ENCODE measurements around the gene OR2AG2.

The OR2AG2 gene

GRCh38 chr11:6727971-6728760, 43.6 kb downstream of the OR2AG2 start:
- no peak for TF ChIP-seq POLR2A (IDR thresholded peaks at IDR 0.05; ENCODE audit: low read depth, low read length)
- FAIRE-seq (peak; percentile 33), DNase-seq (ENCODE audit: insufficient read length, low spot score) (no peak)

GRCh38 chr11:6725386-6725896, 46.3 kb downstream of the OR2AG2 start:
- no peak for DNase-seq (ENCODE audit: insufficient read length, low spot score)
- TF ChIP-seq POLR2A (IDR thresholded peaks at IDR 0.05; ENCODE audit: low read depth, low read length): no peak
- no peak for FAIRE-seq

GRCh38 chr11:6724013-6724412, 47.8 kb downstream of the OR2AG2 start:
- no peak for FAIRE-seq
- TF ChIP-seq POLR2A (IDR thresholded peaks at IDR 0.05; ENCODE audit: low read depth, low read length): no peak

DNA sequence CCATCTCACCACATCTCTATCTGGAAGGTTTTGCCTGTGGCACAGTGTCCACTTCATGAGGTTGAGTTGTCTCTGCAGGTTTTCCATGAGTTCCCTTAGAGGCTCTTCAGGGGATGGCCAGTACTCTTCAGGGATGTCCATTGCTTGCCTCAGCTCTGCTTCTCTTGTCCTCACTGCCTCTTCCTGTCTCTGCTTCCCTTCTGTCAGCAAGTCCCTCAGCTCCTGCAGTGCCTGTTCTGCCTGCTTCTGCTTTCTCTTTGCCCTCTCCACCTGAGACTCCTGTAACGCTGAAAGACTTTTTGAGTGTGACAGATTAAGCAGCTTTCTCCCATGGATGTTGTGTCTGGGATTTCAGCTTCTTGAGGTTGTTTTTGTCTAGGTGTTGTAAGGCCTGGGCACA, 50.4 kb downstream of the OR2AG2 start:
- no peak for FAIRE-seq

More at GRCh38 chr11:6724013-6724412, 47.8 kb downstream of the OR2AG2 start:
- no peak for DNase-seq (ENCODE audit: insufficient read length, low spot score)

GRCh38 chr11:6719576-6719975, 52.2 kb downstream of the OR2AG2 start:
- no peak for TF ChIP-seq POLR2A (IDR thresholded peaks at IDR 0.05; ENCODE audit: low read depth, low read length)
- DNase-seq (ENCODE audit: insufficient read length, low spot score) (no peak), FAIRE-seq (no peak)

More for the DNA sequence above, 50.4 kb downstream of the OR2AG2 start:
- DNase-seq (ENCODE audit: insufficient read length, low spot score): no peak
- TF ChIP-seq POLR2A (IDR thresholded peaks at IDR 0.05; ENCODE audit: low read depth, low read length): no peak

- FAIRE-seq (no peak), DNase-seq (ENCODE audit: insufficient read length, low spot score) (no peak)
Observed at GRCh38 chr11:6717426-6717825, 54.4 kb downstream of the OR2AG2 start.

More at GRCh38 chr11:6717426-6717825, 54.4 kb downstream of the OR2AG2 start:
- TF ChIP-seq POLR2A (IDR thresholded peaks at IDR 0.05; ENCODE audit: low read depth, low read length): no peak
